Measurements from ENCODE around the gene SOS1.

The SOS1 gene

DNA sequence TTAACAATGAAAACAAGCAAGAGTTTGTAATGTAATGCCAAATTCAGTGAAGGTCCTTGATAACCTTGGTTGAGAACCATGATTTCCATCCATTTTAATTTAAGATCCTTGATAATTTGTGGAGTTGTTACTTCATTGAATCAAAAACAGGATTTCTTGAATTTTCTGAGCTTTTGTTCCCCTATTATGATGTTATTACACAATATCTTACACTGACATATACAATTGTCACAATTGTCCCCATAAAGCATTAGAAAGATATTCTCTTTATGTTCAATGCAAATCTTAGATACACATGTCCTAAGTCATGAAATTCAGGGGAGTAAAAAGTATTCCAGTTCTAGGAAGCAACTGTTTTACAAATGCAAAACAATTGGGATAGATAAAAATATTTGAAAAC is 147.6 kb downstream of the SOS1 start:
- H3K36me3 Mint-ChIP-seq (ENCODE audit: low read depth), result peaks cover 6% of the 10 kb centered on the region

DNA sequence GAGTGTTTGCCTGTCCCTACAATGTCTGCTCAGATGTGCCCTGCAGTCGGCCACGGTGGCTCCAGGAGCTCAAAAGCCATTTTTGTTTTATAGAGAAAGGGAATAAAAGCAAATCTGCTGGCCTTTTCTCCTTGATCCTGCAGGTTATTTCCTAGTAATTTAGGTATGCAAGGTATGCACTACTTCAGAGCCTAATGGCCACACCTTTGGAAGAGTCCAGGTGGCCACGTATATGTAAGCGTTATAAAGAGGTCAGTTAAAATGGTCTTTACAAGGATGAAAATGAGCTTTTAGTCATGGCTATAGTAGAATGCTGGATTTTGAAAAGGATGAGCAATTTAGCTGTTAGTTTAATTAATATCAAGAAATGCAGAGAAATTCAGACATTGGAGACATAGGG is 149.5 kb downstream of the SOS1 start:
- Mint-ChIP-seq H3K4me1 (ENCODE audit: low read depth) (peaks cover 2% of the 10 kb centered on the region), H3K4me3 (no peak overlapping the region), H3K36me3 (ENCODE audit: low read depth) (peaks cover 4% of the 10 kb centered on the region), H3K27me3 (ENCODE audit: low read depth) (peaks cover 5% of the 10 kb centered on the region), H3K9me3 (no peaks in the 10 kb centered on the region), H3K27ac (no peak overlapping the region)

More for the DNA sequence above, 147.6 kb downstream of the SOS1 start:
- Mint-ChIP-seq H3K27ac (no peak overlapping the region), H3K27me3 (ENCODE audit: low read depth) (no peaks in the 10 kb centered on the region), H3K4me3 (no peak overlapping the region), H3K4me1 (ENCODE audit: low read depth) (peaks cover 2% of the 10 kb centered on the region), H3K9me3 (no peaks in the 10 kb centered on the region)

GRCh38 chr2:38968021-38968420 is 152.8 kb downstream of the SOS1 start:
- Mint-ChIP-seq H3K4me1 (ENCODE audit: low read depth) (no peaks in the 10 kb centered on the region), H3K27me3 (ENCODE audit: low read depth) (peaks cover 8% of the 10 kb centered on the region), H3K36me3 (ENCODE audit: low read depth) (no peaks in the 10 kb centered on the region), H3K9me3 (no peaks in the 10 kb centered on the region), H3K4me3 (no peak overlapping the region), H3K27ac (no peak overlapping the region)

DNA sequence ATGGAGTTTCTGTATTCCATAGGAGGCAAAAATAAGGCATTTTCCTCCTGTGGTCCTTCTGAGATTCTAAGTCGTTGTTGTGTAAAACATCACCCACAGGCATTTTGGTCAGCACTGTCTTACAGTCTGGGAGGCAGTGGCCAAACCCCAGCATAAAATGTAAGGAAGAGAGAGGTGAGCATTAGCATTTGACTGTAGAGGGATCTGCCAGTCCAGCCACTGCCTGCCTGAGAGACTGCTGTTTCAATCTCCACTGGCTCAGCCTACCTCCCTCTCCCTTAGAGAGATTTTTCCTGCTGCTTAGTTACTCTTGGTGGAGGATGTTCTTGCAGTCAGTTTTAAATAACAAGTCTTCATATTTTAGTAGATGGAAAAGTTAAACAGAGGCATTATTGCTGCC is 154.2 kb downstream of the SOS1 start:
- H3K4me1 Mint-ChIP-seq (ENCODE audit: low read depth), result no peaks in the 10 kb centered on the region
- no peaks in the 10 kb centered on the region for H3K9me3 Mint-ChIP-seq
- H3K4me3 Mint-ChIP-seq, result no peak overlapping the region
- H3K36me3 Mint-ChIP-seq (ENCODE audit: low read depth), result no peaks in the 10 kb centered on the region
- H3K27me3 Mint-ChIP-seq (ENCODE audit: low read depth), result peaks cover 17% of the 10 kb centered on the region
- H3K27ac Mint-ChIP-seq, result no peak overlapping the region

GRCh38 chr2:38966006-38966405 is 154.8 kb downstream of the SOS1 start:
- no peak overlapping the region for H3K4me3 Mint-ChIP-seq
- peaks cover 21% of the 10 kb centered on the region for H3K27me3 Mint-ChIP-seq (ENCODE audit: low read depth)
- no peaks in the 10 kb centered on the region for H3K4me1 Mint-ChIP-seq (ENCODE audit: low read depth)
- H3K36me3 Mint-ChIP-seq (ENCODE audit: low read depth), result no peaks in the 10 kb centered on the region
- no peak overlapping the region for H3K27ac Mint-ChIP-seq
- no peaks in the 10 kb centered on the region for H3K9me3 Mint-ChIP-seq

DNA sequence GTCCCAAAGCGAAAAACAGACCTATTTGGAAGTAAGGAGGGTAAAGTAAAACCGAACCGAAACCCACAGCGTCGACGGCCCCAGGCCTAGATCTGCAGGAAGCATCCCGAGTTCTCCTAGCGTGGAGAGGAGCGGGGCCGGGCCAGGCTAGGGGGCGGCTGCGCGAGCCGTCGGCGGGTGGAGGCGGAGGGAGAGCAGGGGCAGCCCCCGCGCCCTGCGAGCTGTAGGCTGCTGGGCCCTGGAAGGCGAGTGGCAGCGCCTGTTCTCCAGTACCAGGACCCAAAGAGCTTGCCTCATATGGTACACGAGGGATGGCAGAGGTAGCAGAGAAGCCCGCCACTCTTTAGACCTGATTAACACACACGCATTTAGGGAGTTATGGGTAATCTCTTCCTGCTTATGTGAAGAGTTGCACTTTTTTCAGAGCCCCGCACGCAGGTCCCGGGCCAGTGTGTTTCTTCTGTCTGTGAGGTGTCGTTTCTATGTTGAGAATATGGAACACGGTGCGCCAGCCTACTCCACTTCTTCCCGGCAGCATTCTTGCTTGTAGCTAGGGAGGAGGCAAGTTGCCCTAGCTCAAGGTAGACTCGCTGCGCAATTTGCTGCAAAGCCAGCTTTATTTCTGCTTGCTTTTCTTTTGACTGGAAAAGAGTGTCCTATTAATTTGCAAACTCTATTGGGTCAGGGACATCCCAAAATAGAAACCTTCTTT is 160.1 kb downstream of the SOS1 start:
- no peaks in the 10 kb centered on the region for H3K4me1 Mint-ChIP-seq (ENCODE audit: low read depth)
- peaks cover 44% of the 10 kb centered on the region for H3K27me3 Mint-ChIP-seq (ENCODE audit: low read depth)
- H3K4me3 Mint-ChIP-seq, result peak overlapping the region; percentile 29
- no peak overlapping the region for H3K27ac Mint-ChIP-seq
- no peaks in the 10 kb centered on the region for H3K9me3 Mint-ChIP-seq
- H3K36me3 Mint-ChIP-seq (ENCODE audit: low read depth), result no peaks in the 10 kb centered on the region

DNA sequence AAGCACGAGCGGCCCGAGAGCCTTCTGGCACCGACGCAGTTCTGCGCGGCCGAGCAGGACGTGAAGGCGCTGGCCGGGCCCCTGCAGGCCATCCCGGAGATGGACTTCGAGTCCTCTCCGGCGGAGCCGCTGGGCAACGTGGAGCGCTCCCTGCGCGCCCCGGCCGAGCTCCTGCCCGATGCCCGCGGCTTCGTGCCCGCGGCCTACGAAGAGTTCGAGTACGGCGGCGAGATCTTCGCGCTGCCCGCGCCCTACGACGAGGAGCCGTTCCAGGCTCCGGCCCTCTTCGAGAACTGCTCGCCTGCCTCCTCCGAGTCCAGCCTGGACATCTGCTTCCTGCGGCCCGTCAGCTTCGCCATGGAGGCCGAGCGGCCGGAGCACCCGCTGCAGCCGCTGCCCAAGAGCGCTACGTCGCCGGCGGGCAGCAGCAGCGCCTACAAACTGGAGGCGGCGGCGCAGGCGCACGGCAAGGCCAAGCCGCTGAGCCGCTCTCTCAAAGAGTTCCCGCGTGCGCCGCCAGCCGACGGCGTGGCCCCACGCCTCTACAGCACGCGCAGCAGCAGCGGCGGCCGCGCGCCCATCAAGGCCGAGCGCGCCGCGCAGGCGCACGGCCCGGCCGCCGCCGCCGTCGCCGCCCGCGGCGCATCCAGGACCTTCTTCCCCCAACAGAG is 160.8 kb downstream of the SOS1 start:
- Mint-ChIP-seq H3K36me3 (ENCODE audit: low read depth) (no peaks in the 10 kb centered on the region), H3K27ac (no peak overlapping the region), H3K9me3 (no peaks in the 10 kb centered on the region), H3K27me3 (ENCODE audit: low read depth) (peaks cover 45% of the 10 kb centered on the region), H3K4me1 (ENCODE audit: low read depth) (no peaks in the 10 kb centered on the region), H3K4me3 (peak overlapping the region; percentile 27)

- Mint-ChIP-seq H3K4me1 (ENCODE audit: low read depth) (no peaks in the 10 kb centered on the region), H3K27me3 (ENCODE audit: low read depth) (peaks cover 49% of the 10 kb centered on the region), H3K27ac (no peak overlapping the region), H3K36me3 (ENCODE audit: low read depth) (no peaks in the 10 kb centered on the region), H3K9me3 (no peaks in the 10 kb centered on the region), H3K4me3 (peak overlapping the region; percentile 47)
Observed at GRCh38 chr2:38959466-38959865, 161.4 kb downstream of the SOS1 start.

- Mint-ChIP-seq H3K4me1 (ENCODE audit: low read depth) (no peaks in the 10 kb centered on the region), H3K9me3 (no peaks in the 10 kb centered on the region), H3K4me3 (no peak overlapping the region), H3K36me3 (ENCODE audit: low read depth) (no peaks in the 10 kb centered on the region), H3K27ac (no peak overlapping the region), H3K27me3 (ENCODE audit: low read depth) (peaks cover 61% of the 10 kb centered on the region)
Observed at GRCh38 chr2:38957972-38958371, 162.9 kb downstream of the SOS1 start.

DNA sequence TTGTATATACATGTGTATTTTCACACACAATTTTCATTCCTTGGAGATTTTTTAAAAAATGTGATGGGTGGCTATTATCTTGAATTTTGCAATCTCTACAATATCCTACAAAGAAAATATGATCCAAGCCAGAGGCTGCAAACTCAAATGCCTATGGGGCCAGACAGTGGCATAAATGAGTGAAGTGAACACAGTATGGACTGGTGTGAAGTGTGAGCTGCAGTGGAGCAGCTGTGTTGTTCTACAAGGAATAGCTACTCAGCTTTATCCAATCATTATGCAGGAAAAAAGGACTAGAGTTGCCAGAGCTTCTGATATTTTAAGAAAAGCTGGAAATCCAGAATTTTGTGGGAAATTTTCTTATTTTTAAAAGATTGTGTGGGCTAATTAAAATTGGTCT is 169.1 kb downstream of the SOS1 start:
- Mint-ChIP-seq H3K27me3 (ENCODE audit: low read depth) (peaks cover 26% of the 10 kb centered on the region), H3K9me3 (no peaks in the 10 kb centered on the region), H3K36me3 (ENCODE audit: low read depth) (no peaks in the 10 kb centered on the region), H3K27ac (no peak overlapping the region), H3K4me1 (ENCODE audit: low read depth) (no peaks in the 10 kb centered on the region), H3K4me3 (no peak overlapping the region)

GRCh38 chr2:38948995-38949394 is 171.9 kb downstream of the SOS1 start:
- no peak overlapping the region for H3K27ac Mint-ChIP-seq
- peaks cover 14% of the 10 kb centered on the region for H3K27me3 Mint-ChIP-seq (ENCODE audit: low read depth)
- no peaks in the 10 kb centered on the region for H3K4me1 Mint-ChIP-seq (ENCODE audit: low read depth)
- no peaks in the 10 kb centered on the region for H3K36me3 Mint-ChIP-seq (ENCODE audit: low read depth)
- no peak overlapping the region for H3K4me3 Mint-ChIP-seq
- H3K9me3 Mint-ChIP-seq, result no peaks in the 10 kb centered on the region

DNA sequence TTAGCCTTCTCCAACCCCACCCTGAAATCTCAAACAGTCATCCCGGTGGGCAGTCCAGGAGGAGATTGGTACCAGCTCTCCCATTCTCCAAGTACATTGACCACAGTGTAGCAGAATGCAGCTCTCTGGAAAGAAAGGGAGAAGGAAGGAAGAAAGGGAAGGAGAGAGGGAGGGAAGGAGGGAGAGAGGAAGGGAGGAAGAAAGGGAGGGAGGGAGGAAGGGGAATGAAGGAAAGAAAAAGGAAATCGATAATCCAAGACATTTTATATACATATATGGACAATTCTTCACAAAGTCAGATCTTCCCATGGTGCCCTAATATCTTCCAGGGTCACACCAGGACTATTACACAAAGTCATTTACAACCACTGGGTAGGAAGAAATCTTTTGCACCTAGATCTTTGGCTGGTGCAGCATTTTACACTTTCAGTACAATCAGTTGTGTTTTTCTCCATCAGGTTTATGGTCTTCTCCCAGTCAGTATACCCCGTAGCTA is 172.4 kb downstream of the SOS1 start:
- Mint-ChIP-seq H3K27me3 (ENCODE audit: low read depth) (peaks cover 9% of the 10 kb centered on the region), H3K36me3 (ENCODE audit: low read depth) (no peaks in the 10 kb centered on the region), H3K27ac (no peak overlapping the region), H3K9me3 (no peaks in the 10 kb centered on the region), H3K4me1 (ENCODE audit: low read depth) (no peaks in the 10 kb centered on the region), H3K4me3 (no peak overlapping the region)

DNA sequence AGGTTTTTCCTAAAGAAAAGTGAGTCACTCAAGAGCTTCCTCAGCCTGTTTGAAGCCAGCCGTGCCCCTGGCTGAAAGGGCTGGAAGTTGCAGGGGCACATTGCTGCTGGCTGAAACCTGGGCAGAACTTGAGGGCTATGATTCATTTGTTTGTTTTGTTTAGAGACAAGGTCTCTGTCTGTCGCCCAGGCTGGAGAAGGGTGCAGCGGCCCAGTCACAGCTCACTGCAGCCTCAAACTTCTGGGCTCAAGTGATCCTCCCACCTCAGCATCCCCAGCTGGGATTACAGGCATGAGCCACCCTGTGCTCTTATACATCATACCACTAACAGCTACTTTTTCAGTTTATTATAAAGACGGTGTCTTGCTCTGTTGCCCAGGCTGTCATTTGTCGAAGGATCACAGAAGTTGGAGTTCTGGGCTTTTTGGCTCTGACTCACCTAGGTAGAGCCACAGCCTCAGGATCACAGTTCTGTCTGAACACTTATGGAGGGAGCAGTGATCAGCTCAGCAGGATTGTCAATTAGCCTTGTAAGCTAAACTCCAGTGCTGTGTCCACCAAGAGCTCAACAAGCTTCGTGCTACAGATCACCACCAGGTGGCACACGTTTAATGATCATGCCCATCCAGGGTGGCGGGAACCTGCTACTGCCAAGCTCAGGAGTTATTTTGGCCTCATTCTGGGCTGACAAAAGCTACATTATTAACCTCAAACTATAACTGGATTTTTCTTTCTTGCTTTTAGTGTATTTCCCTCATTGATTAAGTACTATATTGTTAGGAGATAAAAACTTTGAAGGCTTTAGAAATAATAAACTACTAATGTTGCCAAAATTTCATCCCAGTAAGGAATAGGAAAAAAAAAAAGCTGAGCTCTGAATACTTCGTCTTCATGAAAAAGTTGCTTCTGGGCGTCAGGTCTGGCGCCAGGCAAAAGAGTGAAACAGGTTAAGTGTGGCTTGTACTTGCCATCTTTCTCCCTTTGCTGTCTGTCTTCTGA is 173.3 kb downstream of the SOS1 start:
- Mint-ChIP-seq H3K9me3 (no peaks in the 10 kb centered on the region), H3K27me3 (ENCODE audit: low read depth) (peaks cover 5% of the 10 kb centered on the region), H3K4me3 (no peak overlapping the region), H3K27ac (no peak overlapping the region), H3K4me1 (ENCODE audit: low read depth) (no peaks in the 10 kb centered on the region), H3K36me3 (ENCODE audit: low read depth) (no peaks in the 10 kb centered on the region)

GRCh38 chr2:38945911-38946310 is 174.9 kb downstream of the SOS1 start:
- H3K9me3 Mint-ChIP-seq, result no peaks in the 10 kb centered on the region
- no peak overlapping the region for H3K27ac Mint-ChIP-seq
- H3K27me3 Mint-ChIP-seq (ENCODE audit: low read depth), result peaks cover 2% of the 10 kb centered on the region
- no peaks in the 10 kb centered on the region for H3K4me1 Mint-ChIP-seq (ENCODE audit: low read depth)
- H3K4me3 Mint-ChIP-seq, result no peak overlapping the region
- no peaks in the 10 kb centered on the region for H3K36me3 Mint-ChIP-seq (ENCODE audit: low read depth)

Data from T-helper 1 cell treated with Interleukin-12 subunit alpha and Interleukin-12 subunit beta and Interleukin-4 antibody, amounts not matched to agents 30 μg/mL and 1 μg/mL, for 36 hours (primary cell).